Measurements from ENCODE around the gene CD48. TPM values are rescaled to one million over a fixed set of nuclear protein-coding genes. Genes with fewer than 3 reads are reported as not detected.
A peak's percentile ranks its signal among the peaks of the same experiment; 100 is the strongest.

The CD48 gene
- total RNA-seq, 6 donors from 2014 or later, result 9.4 to 32.1 (median 16.3) TPM

DNA sequence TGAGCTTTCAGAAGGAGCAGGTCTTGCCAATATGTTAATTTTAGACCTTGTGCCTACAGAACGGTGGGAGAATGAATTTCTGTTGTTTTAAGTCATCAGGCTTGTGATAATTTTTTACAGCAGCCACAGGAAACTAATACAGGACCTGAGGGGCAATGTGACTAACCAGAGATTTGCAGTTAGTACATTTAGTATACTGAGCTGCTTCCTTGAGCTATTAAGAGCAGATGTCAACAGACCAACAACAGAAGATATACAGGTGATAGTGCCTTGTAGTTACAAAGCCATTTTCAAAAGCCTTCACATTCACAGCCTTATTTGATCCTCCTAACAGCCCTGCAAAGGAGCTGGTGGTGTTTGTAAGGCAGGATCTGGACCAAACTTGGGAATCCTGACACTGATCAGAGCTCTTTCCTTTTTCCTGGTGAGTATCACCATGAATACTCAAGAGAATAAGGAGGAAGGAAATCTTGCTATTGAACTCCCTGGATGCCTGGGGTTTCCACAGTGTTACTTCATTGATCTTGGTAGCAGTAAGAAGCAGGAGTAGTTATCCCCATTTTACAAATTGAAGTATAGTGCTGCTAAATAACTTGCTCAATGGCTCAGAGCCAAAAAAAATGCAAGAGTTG lies 60.1 kb downstream of the CD48 start:
- Histone ChIP-seq H3K4me3 (no peak overlapping the region), H3K27ac (peak overlapping the region in 1 of 4 donors; percentile 48), H3K27me3 (no peaks in the 10 kb centered on the region), H3K9me3 (no peaks in the 10 kb centered on the region), H3K4me1 (peaks cover 14 to 25% (median 20%) of the 10 kb centered on the region in 4 donors), H3K36me3 (no peaks in the 10 kb centered on the region)
- no peak for ATAC-seq (ENCODE audit: low FRiP score in 2 of 2)
- DNase-seq, result no peak
- TF ChIP-seq POLR2A (IDR thresholded peaks at IDR 0.05) (no peak), EP300 (IDR thresholded peaks at IDR 0.05) (no peak)
- TF ChIP-seq, protein P1, sequence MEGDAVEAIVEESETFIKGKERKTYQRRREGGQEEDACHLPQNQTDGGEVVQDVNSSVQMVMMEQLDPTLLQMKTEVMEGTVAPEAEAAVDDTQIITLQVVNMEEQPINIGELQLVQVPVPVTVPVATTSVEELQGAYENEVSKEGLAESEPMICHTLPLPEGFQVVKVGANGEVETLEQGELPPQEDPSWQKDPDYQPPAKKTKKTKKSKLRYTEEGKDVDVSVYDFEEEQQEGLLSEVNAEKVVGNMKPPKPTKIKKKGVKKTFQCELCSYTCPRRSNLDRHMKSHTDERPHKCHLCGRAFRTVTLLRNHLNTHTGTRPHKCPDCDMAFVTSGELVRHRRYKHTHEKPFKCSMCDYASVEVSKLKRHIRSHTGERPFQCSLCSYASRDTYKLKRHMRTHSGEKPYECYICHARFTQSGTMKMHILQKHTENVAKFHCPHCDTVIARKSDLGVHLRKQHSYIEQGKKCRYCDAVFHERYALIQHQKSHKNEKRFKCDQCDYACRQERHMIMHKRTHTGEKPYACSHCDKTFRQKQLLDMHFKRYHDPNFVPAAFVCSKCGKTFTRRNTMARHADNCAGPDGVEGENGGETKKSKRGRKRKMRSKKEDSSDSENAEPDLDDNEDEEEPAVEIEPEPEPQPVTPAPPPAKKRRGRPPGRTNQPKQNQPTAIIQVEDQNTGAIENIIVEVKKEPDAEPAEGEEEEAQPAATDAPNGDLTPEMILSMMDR (IDR thresholded peaks at IDR 0.05), result no peak
- 10 to 35% methylated on average over 1 of the region's 1 CpG for WGBS, 2 donors

DNA sequence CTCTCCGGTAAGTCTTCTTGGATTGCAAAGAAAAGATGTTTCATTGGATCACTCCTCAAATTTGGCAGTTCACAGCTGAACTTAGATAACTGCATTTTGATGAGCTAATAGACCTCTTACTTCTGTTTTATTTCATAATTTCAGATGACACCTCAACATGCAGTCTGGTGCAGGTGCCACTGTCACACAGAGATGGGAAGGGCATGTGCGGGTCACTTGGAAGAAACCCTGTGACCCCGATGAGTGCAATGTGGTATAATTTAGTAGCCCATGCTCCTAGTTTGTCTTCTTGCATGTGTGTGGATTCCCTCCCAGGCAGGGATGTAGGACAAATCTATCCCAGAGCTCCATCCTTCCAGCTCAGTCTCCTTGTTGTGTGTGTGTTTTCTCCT lies 64.3 kb downstream of the CD48 start:
- no peaks in the 10 kb centered on the region for H3K9me3 ChIP-seq
- H3K4me3 ChIP-seq, result peak overlapping the region in 3 of 4 donors; percentile 10 to 29 (median 25)
- H3K36me3 ChIP-seq, result no peaks in the 10 kb centered on the region
- ATAC-seq (ENCODE audit: low FRiP score in 2 of 2) (no peak), DNase-seq (no peak)
- no peak for TF ChIP-seq POLR2A (IDR thresholded peaks at IDR 0.05)
- TF ChIP-seq EP300 (IDR thresholded peaks at IDR 0.05), result no peak
- TF ChIP-seq POLR2AphosphoS5 (IDR thresholded peaks at IDR 0.05), result no peak
- TF ChIP-seq, protein P1 (IDR thresholded peaks at IDR 0.05), result no peak
- no peaks in the 10 kb centered on the region for H3K27me3 ChIP-seq
- peaks cover 12 to 23% (median 17%) of the 10 kb centered on the region in 4 donors for H3K4me1 ChIP-seq
- 71 to 77% methylated on average over 3 of the region's 3 CpGs for WGBS, 2 donors
- H3K27ac ChIP-seq, result peak overlapping the region in 3 of 4 donors; percentile 13 to 60 (median 57)

DNA sequence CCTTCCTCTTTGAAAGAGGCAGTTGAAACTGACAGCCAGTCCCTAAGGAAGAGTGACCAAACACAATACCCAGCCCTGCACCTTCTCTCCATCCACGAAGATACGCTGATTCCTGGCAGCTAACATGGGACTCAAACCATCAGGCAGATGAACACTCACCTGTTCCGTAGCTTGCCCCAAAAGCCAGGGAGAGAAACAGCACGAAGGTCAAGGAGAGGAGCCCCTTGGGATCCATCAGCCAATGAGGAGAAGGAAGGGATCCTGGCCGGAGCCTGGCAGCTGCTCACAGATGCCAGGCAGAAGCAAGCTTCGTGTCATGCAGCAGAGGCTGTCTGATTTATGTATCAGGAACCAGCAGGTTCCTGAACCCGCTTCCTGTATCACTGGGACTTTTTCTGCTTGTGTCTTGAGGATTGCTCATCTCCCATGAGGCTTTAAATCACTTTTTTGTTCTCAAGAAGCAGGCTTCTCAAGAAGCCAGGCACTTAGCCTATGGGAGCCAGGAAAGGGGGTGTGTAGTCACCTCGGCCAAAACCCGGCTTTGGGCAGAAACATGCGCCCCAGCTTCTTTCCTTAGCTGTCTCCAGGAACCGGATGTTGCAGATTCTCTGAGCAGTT lies 64.8 kb downstream of the CD48 start, which contains the start of gene SLAMF1:
SLAMF1 (minus strand) TSS at position 334 of the 618 bp plus-strand sequence; CDS start at position 235, 99 bp downstream.
- Histone ChIP-seq H3K36me3 (no peaks in the 10 kb centered on the region), H3K4me3 (peak within 1 kb of the TSS in 3 of 4 donors; percentile 10 to 29 (median 25)), H3K4me1 (peaks cover 7 to 18% (median 13%) of the 10 kb centered on the region in 4 donors), H3K9me3 (no peaks in the 10 kb centered on the region), H3K27me3 (no peaks in the 10 kb centered on the region), H3K27ac (peak within 1 kb of the TSS in 3 of 4 donors; percentile 13 to 60 (median 57))
- TF ChIP-seq, protein P1 (IDR thresholded peaks at IDR 0.05), result no peak
- no peak for TF ChIP-seq POLR2AphosphoS5 (IDR thresholded peaks at IDR 0.05)
- no peak for TF ChIP-seq EP300 (IDR thresholded peaks at IDR 0.05)
- TF ChIP-seq POLR2A (IDR thresholded peaks at IDR 0.05), result peak in 1 of 4 donors; percentile 36
- WGBS, 2 donors, result 54 to 62% methylated on average over 9 to 11 of the region's 11 CpGs
- peak in 1 of 2 donors; percentile 55 for ATAC-seq (ENCODE audit: low FRiP score in 2 of 2)
- DNase-seq, result peak in 1 of 2 donors; percentile 47

DNA sequence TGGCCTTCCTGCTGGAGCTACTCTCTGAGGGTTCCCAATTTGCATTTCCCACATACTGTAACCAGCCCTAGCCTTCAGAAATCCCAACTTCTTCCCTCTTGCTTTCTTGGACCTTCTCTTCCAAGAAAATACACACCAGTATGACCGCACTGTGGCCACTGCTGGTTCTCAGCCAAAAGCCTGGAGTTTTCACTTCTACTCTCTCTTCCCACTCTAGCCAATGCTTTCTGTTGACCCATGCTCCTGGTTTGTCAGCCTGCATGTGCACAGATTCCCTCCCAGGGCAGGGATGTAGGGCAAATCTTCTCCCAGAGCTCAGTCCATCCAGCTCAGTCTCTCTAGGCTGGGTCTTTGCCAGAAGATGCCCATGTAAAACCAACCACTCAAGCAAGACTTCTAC lies 65.4 kb downstream of the CD48 start:
- peak overlapping the region in 3 of 4 donors; percentile 10 to 29 (median 25) for H3K4me3 ChIP-seq
- H3K9me3 ChIP-seq, result no peaks in the 10 kb centered on the region
- DNase-seq (no peak), ATAC-seq (ENCODE audit: low FRiP score in 2 of 2) (no peak)
- peaks cover 3 to 14% (median 8%) of the 10 kb centered on the region in 4 donors for H3K4me1 ChIP-seq
- no peaks in the 10 kb centered on the region for H3K36me3 ChIP-seq
- WGBS, 2 donors, result 86 to 88% methylated on average over 1 of the region's 1 CpG
- TF ChIP-seq, protein P1 (IDR thresholded peaks at IDR 0.05), result no peak
- TF ChIP-seq POLR2A (IDR thresholded peaks at IDR 0.05), result no peak
- TF ChIP-seq EP300 (IDR thresholded peaks at IDR 0.05), result no peak
- TF ChIP-seq POLR2AphosphoS5 (IDR thresholded peaks at IDR 0.05), result no peak
- H3K27ac ChIP-seq, result peak overlapping the region in 3 of 4 donors; percentile 13 to 60 (median 57)
- H3K27me3 ChIP-seq, result no peaks in the 10 kb centered on the region

Measured in upper lobe of left lung (tissue), 6 donors.